Anterior cingulate cortex (tissue), 58 donors: ENCODE measurements around the gene SPATA24.
"Not testable (repeated sequence)": the region's sequence is repeated elsewhere in the genome, so short reads cannot be mapped to it uniquely, and the experiment has no call there.

Experiments used
- DNase-seq, 58 donors: peaks; one replicate each; lab custom pipeline; 2025; lab: John Stamatoyannopoulos, UW

The SPATA24 gene

GRCh38 chr5:139403787-139404483 lies at the start of gene SPATA24:
Gene SPATA24 (minus strand): TSS chr5:139404089. CDS start chr5:139404060, 29 bp downstream.
- peak; percentile 70 to 100 (median 97) for DNase-seq

DNA sequence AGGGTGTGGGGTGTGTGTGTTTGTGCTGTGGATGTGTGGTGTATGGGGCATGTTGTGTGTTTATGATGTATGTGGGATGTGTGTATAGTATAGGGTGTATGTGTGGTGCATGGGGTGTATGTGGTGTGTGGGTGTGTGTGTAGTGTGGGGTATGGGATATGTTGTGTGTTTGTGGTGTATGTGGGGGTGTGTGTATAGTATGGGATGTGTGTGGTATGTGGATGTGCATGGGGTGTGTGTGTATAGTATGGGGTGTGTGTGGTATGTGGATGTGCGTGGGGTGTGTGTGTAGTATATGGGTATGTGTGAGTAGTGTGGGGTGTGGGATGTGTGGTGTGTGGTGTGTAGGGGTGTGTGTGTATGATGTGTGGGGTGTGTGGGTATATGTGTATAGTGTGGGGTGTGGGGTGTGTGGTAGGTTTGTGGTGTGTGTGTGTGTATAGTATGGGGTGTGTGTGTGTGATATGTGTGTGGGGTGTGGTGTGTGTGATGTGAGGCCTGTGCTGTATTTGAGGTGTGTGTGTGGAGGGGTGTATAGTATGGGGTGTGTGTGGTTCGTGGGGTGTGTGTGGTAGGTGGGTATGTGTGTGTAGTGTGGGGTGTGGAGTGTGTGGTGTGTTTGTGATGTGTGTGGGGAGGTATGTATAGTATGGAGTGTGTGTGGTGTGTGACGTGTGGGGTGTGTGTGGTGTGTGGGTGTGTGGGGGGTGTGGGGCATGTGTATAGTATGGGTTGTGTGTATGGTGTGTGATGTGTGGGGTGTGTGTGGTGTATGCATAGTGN lies 48.2 kb upstream of the SPATA24 start:
- no peak for DNase-seq

GRCh38 chr5:139451176-139451575 lies 47.3 kb upstream of the SPATA24 start:
- no peak for DNase-seq

GRCh38 chr5:139446956-139447779 lies 43.3 kb upstream of the SPATA24 start:
- DNase-seq: no peak

DNA sequence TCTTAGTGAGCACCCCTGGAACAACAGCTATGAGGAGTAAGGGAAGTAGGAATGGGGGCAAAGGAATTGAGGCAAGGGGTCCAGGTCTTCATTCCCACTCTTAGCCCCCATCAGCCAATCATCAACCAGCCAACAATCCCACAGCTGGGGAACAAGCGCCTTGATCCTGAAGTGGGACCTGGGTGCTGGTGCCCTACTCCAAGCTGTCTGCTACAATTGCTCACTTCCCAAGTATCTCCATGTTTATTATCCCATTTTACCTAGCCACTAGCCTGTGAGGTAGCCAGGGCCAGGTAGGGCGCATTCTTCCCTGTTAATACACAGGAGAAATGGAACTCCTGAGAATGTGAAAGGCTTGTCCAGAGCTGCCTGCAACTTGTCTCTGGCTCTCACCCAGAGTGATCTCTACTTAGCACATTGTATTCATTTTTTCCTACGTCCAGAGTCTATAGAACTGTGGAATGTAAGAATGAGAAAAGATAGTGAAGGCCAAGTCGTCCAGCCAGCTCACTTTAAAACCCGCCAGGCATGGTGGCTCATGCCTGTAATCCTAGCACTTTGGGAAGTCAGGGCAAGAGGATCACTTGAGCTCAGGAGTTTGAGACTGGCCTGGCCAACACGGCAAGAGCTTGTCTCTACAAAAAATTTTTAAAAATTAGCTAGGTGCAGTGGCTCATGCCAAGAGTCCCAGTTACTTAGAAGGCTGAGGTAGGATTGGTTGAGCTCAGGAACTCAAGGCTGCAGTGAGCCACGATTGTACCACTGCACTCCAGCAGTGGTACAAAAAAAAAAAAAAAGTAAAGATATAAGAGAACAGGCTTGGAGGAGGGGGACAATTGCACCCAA lies 41.7 kb upstream of the SPATA24 start:
- no peak for DNase-seq

DNA sequence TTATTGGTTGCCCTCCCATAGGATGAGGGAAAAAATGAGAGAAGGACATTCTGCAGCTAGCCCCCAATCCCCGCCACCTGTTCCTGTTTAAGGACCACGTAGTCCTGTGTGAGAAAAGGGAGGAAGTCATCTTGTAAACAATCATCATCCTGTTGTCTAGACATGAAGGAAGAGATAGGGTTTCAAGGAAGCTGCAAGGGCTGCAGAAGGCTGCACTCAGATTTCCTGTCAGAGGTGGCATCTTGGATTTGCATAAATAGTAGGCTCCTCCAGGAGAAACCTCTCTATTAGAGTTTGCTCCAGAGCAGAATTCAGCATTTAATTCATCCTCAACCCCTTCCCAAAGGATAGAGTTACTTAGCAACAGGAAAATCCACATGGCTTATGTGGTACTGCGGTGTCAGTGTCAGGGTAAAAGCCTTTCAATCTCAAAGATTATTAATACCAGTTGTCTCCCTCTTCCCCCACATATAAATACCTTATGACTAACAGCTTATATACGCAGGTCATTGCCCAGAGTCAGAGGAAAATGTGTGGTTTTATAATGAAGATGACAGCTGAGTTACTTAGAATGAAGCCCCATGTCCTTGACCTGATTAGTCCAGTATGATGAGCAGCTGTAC lies 40.1 kb upstream of the SPATA24 start:
- no peak for DNase-seq

- DNase-seq: not testable (repeated sequence)
Observed at GRCh38 chr5:139440416-139440815, 36.5 kb upstream of the SPATA24 start.

GRCh38 chr5:139439013-139439903 lies 35.4 kb upstream of the SPATA24 start, which contains the start of gene DNAJC18:
Gene DNAJC18 (minus strand): TSS chr5:139439525. CDS start chr5:139439445, 80 bp downstream.
- DNase-seq: peak; percentile 66 to 98 (median 92)

DNA sequence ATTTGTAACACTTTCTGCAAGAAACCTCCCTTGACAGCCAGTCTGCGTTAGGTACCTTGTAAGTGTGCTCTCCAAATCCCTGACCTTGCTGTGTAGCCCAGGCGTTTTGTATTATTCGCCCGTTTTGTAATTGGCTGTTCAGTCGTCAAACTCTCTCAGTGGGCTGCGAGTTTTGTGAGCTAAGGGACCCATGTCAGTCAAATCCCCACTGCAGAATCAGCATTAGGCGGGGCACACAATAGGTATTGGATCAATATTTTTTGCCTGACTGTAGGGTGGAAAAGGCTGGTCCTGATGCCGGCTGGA lies 34.8 kb upstream of the SPATA24 start:
- DNase-seq: no peak

GRCh38 chr5:139435676-139436075 lies 31.8 kb upstream of the SPATA24 start:
- no peak for DNase-seq

DNA sequence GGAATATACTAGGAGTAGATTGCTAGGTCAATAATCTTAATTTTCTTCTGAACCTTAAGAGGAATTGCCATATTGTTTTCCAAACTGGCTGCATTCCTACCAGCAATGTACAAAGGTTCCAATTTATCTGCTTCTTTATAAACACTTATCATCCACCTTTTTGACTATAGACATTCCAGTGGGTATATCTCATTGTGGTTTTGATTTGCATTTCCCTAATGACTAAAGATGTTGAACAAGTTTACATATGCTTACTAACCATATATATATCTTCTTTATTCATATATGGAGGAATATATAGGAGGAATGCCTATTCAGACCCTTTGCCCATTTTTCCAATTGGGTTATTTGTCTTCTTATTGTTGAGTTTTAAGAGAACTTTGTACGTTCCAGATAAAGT lies 27.8 kb upstream of the SPATA24 start:
- no peak for DNase-seq

- DNase-seq: no peak
Observed at GRCh38 chr5:139430015-139430414, 26.1 kb upstream of the SPATA24 start.

- DNase-seq: no peak
Observed at GRCh38 chr5:139426203-139426885, 22.5 kb upstream of the SPATA24 start.

DNA sequence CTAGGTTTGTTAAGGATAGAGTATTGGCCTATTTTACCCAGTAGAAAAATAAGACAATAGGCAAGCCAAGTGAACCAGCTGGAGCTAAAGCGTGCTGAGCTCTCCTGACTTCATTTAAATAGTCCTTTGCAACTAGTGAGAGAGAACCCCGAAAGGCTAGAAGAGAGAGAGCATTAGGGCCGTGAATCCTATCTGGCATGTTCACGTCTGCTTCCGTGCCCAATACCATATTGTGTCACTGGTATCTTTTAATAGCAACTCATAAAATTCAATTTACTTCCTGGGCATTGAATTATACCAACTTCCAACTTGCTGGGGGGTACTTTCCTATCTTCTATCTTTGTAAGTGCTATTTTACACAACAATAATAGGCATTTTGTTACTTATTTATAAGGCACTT lies 21.6 kb upstream of the SPATA24 start:
- DNase-seq: no peak

GRCh38 chr5:139422307-139422893 lies 18.5 kb upstream of the SPATA24 start:
- peak in 12 of 58 donors; percentile 10 to 75 (median 20) for DNase-seq

DNA sequence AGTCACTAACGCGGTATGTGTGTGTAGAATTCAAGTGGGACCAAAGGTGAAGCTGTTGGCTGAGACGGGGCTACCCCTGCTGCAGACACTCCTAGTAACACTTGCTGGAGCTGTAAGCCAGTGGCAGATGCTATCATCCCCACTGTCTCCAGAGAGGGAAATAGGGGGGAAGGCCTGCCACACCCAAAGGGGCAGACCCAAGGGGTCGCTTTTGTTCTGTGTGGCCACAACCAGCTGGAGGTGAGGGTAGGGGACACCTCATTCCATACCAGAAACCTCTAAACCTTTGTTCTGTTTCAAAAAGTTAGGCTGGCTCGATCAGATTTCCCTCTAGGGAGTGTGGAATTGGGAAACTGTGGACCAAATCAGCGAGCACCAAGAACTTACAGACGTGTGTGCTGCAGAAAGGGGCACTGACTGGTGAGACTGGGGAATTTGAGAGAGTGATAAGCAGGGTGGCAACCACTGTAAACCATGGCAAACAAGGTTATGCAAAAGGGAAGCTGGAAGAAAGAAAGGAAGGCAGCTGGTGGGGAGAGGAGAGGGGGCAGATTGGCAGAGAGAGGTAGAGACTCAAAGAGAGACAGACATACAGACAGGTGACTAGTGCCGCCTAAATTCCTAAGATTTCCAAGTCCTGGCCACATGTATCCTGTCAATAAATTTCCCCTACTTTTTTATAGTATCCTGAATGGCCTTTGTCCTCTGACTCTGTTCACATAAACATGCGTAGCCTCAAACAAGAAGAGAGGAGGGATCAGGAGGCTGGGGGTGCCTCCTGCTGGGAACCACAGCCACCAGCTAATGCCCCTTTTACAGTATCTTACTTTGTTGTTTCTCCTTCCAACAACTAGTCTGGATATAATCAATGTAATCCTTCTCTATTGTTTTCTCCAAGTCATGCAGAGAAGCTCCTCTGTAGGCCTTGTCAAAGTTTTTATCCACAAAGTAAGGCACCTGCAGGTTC lies 15.6 kb upstream of the SPATA24 start:
- no peak for DNase-seq
